Nephron (organoid): Measurements from ENCODE around the gene FAM117B.

Experiments
- H3K27ac Mint-ChIP-seq, 3 experiments: 2 replicates each; pipeline ENCODE4 v1.8.0; 2020; ENCODE audit warnings: mixed read lengths in 3 of 3, mild to moderate bottlenecking in 2 of 3, moderate library complexity in 1 of 3
- H3K27me3 Mint-ChIP-seq: 2 replicates; pipeline ENCODE4 v1.8.0; 2021; ENCODE audit warnings: low read depth, mild to moderate bottlenecking, moderate library complexity, mixed read lengths
- H3K36me3 Mint-ChIP-seq: 2 replicates; pipeline ENCODE4 v1.8.0; 2020; ENCODE audit warnings: low read depth, mixed read lengths
- H3K4me1 Mint-ChIP-seq: 2 replicates; pipeline ENCODE4 v1.8.0; 2020; ENCODE audit warnings: mixed read lengths
- H3K4me3 Mint-ChIP-seq, 3 experiments: 2 replicates each; pipeline ENCODE4 v1.8.0; 2020; ENCODE audit warnings: mild to moderate bottlenecking in 3 of 3, mixed read lengths in 3 of 3, moderate library complexity in 2 of 3
- H3K9me3 Mint-ChIP-seq: 2 replicates; pipeline ENCODE4 v1.8.0; 2020; ENCODE audit warnings: mixed read lengths
- TF ChIP-seq, protein P1 (sequence below), 3 experiments: fragments of 200-600 bp; sonication (generic); IDR thresholded peaks; one replicate each; pipeline ENCODE4 v1.5.0; 2021; ENCODE audit warnings: antibody characterized with exemption in 3 of 3; ENCODE audit not compliant: unreplicated experiment in 3 of 3

The FAM117B gene

GRCh38 chr2:202610380-202610779 lies 24.4 kb upstream of the FAM117B start:
- Mint-ChIP-seq H3K36me3 (no peaks in the 10 kb centered on the region), H3K4me1 (no peaks in the 10 kb centered on the region), H3K27ac (no peak overlapping the region)

DNA sequence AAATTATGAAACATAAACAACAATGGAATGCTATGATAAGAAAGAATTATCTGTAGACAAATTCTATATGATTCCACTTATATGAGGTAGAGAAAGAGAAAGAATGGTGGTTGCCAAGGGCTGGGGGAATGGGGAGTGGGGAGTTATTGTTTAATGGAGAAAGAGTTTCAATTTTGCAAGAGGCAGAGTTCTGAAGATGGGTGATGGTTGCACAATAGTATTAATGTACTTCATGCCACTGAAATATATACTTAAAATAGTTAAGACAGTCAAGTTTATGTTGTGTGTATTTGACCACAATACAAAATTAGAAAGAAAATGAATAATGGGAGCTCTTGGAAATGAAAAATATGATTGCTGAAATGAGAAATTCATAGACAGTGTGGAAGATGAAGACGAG lies 22.6 kb upstream of the FAM117B start:
- Mint-ChIP-seq H3K9me3 (no peaks in the 10 kb centered on the region), H3K4me3 (no peak overlapping the region), H3K27ac (no peak overlapping the region), H3K4me1 (no peaks in the 10 kb centered on the region), H3K27me3 (no peaks in the 10 kb centered on the region), H3K36me3 (no peaks in the 10 kb centered on the region)
- TF ChIP-seq, protein P1, sequence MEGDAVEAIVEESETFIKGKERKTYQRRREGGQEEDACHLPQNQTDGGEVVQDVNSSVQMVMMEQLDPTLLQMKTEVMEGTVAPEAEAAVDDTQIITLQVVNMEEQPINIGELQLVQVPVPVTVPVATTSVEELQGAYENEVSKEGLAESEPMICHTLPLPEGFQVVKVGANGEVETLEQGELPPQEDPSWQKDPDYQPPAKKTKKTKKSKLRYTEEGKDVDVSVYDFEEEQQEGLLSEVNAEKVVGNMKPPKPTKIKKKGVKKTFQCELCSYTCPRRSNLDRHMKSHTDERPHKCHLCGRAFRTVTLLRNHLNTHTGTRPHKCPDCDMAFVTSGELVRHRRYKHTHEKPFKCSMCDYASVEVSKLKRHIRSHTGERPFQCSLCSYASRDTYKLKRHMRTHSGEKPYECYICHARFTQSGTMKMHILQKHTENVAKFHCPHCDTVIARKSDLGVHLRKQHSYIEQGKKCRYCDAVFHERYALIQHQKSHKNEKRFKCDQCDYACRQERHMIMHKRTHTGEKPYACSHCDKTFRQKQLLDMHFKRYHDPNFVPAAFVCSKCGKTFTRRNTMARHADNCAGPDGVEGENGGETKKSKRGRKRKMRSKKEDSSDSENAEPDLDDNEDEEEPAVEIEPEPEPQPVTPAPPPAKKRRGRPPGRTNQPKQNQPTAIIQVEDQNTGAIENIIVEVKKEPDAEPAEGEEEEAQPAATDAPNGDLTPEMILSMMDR (IDR thresholded peaks at IDR 0.05; ENCODE audit: unreplicated experiment in 3 of 3), result no peak

More at GRCh38 chr2:202610380-202610779, 24.4 kb upstream of the FAM117B start:
- TF ChIP-seq, protein P1 (IDR thresholded peaks at IDR 0.05; ENCODE audit: unreplicated experiment in 3 of 3), result no peak
- Mint-ChIP-seq H3K27me3 (no peaks in the 10 kb centered on the region), H3K4me3 (no peak overlapping the region), H3K9me3 (no peaks in the 10 kb centered on the region)

GRCh38 chr2:202613479-202613878 lies 21.3 kb upstream of the FAM117B start:
- no peaks in the 10 kb centered on the region for H3K27me3 Mint-ChIP-seq
- no peaks in the 10 kb centered on the region for H3K9me3 Mint-ChIP-seq
- no peaks in the 10 kb centered on the region for H3K36me3 Mint-ChIP-seq
- no peak overlapping the region for H3K27ac Mint-ChIP-seq
- no peaks in the 10 kb centered on the region for H3K4me1 Mint-ChIP-seq
- TF ChIP-seq, protein P1 (IDR thresholded peaks at IDR 0.05; ENCODE audit: unreplicated experiment in 3 of 3), result no peak
- H3K4me3 Mint-ChIP-seq, result no peak overlapping the region

DNA sequence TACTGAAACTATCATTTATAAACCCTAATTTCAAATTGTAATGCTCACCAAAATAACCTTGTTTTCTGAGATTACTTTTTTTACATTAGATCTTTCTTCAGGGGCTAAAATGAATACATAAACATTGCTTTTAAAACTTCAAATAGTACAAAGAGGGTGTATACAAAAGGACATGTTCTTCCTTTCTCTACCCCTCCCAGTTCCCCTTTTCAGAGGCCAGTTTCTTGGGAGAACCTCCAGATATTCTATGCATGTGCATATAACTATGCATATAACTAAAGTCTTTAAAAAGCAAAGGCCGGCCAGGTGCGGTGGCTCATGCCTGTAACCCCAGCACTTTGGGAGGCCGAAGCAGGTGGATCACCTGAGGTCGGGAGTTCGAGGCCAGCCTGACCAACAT lies 10.6 kb upstream of the FAM117B start:
- H3K27ac Mint-ChIP-seq, result no peak overlapping the region
- H3K4me3 Mint-ChIP-seq, result no peak overlapping the region
- H3K27me3 Mint-ChIP-seq, result no peaks in the 10 kb centered on the region
- H3K9me3 Mint-ChIP-seq, result no peaks in the 10 kb centered on the region
- H3K36me3 Mint-ChIP-seq, result no peaks in the 10 kb centered on the region
- no peaks in the 10 kb centered on the region for H3K4me1 Mint-ChIP-seq
- TF ChIP-seq, protein P1 (IDR thresholded peaks at IDR 0.05; ENCODE audit: unreplicated experiment in 3 of 3), result no peak

- Mint-ChIP-seq H3K27me3 (no peaks in the 10 kb centered on the region), H3K9me3 (no peaks in the 10 kb centered on the region)
These were observed 7.7 kb upstream of the FAM117B start for GRCh38 chr2:202627042-202627441.

DNA sequence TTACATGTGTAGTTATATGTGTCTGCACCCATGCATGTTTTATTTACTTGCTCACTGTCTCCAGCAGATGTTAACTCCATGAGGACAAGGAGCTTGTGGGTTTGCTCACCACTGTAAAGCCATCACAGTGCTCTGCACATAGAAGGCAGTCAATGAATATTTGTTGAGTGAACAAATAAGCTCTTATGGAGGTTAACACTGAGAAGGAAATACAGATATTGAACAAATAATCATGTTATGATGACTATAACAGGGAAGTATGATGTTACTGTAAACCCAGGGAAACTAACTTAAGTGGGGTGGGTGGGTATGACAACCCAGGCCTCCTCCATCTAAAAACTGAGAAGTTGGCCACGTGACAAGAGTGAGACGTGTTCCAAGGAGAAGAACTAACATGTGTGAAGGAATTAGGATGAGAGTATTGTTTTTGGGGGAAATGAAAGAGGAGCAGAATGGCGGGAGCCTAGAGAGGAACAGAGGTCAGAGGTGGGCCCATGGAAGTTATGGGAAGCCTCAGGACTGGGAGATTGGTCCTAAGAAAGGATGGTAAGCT lies 6.0 kb upstream of the FAM117B start:
- no peaks in the 10 kb centered on the region for H3K36me3 Mint-ChIP-seq
- H3K4me3 Mint-ChIP-seq, result no peak overlapping the region
- no peak overlapping the region for H3K27ac Mint-ChIP-seq
- peaks cover 7% of the 10 kb centered on the region for H3K4me1 Mint-ChIP-seq
- no peaks in the 10 kb centered on the region for H3K27me3 Mint-ChIP-seq
- no peaks in the 10 kb centered on the region for H3K9me3 Mint-ChIP-seq
- TF ChIP-seq, protein P1 (IDR thresholded peaks at IDR 0.05; ENCODE audit: unreplicated experiment in 3 of 3), result no peak

More at GRCh38 chr2:202627042-202627441, 7.7 kb upstream of the FAM117B start:
- no peaks in the 10 kb centered on the region for H3K36me3 Mint-ChIP-seq
- no peaks in the 10 kb centered on the region for H3K4me1 Mint-ChIP-seq
- TF ChIP-seq, protein P1 (IDR thresholded peaks at IDR 0.05; ENCODE audit: unreplicated experiment in 3 of 3), result no peak
- H3K4me3 Mint-ChIP-seq, result no peak overlapping the region
- no peak overlapping the region for H3K27ac Mint-ChIP-seq
